ENCODE results near the gene CYB5RL.
A peak's percentile ranks its signal among the peaks of the same experiment; 100 is the strongest.
"Not testable (repeated sequence)": the region's sequence is repeated elsewhere in the genome, so short reads cannot be mapped to it uniquely, and the experiment has no call there.

Gene CYB5RL

GRCh38 chr1:54199765-54200518 lies at the start of gene CYB5RL, which contains the start of gene MRPL37:
Gene CYB5RL, minus strand, starts transcription at chr1:54200030. Its CDS starts 4,414 bp downstream, at chr1:54195616.
Gene MRPL37, plus strand, starts transcription at chr1:54200167. Its CDS starts 77 bp downstream, at chr1:54200244.
- DNase-seq (ENCODE audit: low spot score), result peak; percentile 99

DNA sequence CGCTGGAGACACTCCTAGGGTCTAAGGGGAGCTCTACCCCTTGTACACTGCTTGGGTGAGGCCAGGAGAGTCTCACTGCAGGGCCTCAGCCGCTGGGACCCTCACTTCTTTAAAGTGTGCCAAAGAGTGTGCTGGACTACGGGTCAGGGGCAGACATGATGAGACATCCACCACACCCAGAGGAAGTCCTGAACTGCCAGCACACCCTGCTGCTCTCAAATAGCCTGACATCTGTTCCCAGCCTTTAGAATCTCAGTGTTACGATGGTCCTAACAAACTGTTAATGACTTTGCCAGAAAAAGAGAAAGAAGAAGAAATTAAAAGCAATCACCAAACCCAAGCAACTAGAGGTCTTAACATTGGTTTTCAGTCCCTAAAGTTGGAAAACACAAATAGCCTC lies 49.1 kb upstream of the CYB5RL start:
- DNase-seq (ENCODE audit: low spot score), result no peak

GRCh38 chr1:54247863-54248515 lies 48.2 kb upstream of the CYB5RL start:
- no peak for DNase-seq (ENCODE audit: low spot score)

DNA sequence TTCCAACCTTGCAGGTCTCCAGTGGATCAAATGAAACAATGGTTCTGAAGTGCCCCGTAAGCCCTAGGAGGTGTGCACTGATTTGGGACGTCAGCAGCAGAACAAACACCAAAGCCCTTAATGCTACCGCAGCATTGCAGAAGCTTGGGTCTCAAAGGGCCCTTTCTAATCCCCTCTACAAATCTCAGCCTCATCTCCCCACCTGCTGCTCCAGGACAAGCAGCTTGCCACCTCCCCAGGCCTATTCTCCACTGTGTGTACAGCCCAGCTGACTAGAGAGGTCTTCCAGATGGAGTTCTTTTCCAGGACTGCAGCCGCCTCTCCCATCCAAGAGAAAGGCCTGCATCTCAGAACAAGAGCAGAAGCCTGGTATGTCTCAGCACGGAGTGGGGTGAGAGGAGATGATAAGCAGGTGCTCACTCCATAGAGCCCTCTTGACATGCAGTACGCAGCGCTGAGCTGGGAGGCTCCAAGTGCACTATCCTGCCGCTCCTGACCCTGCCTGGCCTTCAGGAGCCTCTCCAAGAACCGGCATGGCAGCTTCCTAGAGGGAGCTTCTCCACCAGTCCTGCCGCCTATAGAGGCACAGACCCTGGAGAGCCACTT lies 46.4 kb upstream of the CYB5RL start:
- no peak for DNase-seq (ENCODE audit: low spot score)

GRCh38 chr1:54245501-54245900 lies 45.7 kb upstream of the CYB5RL start:
- no peak for DNase-seq (ENCODE audit: low spot score)

DNA sequence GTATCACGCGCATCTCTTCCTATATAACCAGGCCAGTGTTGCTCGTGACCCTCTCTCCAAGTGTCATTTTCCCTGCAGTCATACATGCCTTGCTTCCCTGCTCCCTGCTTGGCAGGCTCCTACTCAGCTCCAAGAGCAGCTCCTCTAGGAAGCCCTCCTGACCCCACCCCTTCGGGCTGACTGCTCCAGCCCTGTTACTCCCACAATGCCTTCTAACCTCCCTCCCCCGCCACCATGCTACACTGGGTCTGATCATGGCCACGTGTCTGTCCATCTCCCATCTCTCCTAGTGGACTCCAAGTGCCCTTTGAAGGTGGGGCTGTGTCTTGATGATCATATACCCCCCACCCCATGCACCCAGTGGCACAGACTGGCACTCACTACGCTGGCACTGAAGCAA lies 44.8 kb upstream of the CYB5RL start:
- DNase-seq (ENCODE audit: low spot score), result no peak

DNA sequence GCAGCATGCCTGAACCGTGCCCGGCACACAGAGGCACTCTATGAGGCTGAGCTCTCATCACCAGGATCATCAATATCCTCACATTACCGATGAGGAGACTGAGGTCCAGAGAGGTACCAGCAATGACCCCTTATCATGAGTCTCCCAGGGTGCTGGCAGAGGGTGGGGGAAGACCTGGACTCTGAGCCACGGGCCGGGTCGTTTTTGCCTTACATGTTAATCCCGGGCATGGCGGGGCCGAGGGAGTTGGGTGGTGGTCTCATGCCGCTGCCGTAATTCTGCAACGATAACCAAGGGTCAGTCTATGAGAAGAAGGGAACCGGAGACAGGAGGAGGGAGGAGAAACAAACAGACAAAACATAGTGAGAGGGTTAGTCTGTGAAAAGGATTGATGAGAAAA lies 43.2 kb upstream of the CYB5RL start:
- DNase-seq (ENCODE audit: low spot score), result no peak

GRCh38 chr1:54241364-54241763 lies 41.5 kb upstream of the CYB5RL start:
- no peak for DNase-seq (ENCODE audit: low spot score)

DNA sequence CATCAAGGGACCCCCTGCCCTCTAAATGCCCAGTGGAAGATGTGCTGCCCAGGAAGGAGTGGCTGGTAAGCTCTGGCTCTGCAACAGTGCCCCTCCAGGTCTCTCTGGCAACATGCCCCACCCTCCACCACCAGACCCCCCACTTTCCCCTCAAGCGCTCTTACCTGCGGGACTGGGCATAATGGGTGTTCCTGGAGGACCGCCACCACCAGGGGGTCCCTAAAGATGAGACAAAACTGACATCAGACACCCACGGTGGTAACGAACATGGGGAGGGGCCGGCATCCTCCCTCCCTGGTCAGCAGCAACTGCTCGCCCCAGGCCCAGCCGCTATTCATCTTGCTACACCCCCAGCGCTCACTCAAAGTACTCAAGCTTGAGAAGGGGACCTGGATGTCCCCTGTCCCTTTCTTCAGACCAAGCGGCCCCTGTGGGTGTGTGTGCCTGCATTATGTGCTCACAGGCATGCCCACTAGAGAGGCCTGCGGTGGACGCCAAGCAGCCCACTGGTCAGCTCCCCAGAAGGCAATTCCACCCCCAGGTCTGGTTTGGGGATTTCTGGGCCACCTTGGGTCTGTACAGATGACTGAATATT lies 41.0 kb upstream of the CYB5RL start:
- DNase-seq (ENCODE audit: low spot score), result no peak

DNA sequence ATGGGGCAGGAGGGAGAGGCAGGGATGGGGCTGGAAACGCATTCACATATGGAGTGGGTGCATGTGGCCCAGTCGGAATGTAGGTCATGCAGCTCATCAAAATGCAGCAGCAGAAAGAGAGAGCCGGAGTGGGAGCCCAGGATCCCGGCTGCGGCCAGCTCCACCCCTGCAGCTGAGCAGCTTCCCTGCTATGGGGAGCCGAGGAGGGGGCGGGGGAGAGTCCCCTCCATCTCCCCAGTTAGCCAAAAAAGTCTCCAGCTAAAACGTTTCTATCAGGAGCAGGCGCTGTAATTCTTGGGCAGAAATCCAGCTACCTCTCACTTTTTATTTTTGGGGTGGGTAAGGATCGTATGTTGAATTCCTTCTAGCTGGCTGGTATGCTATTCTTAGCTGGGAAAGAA lies 39.8 kb upstream of the CYB5RL start:
- DNase-seq (ENCODE audit: low spot score), result no peak

DNA sequence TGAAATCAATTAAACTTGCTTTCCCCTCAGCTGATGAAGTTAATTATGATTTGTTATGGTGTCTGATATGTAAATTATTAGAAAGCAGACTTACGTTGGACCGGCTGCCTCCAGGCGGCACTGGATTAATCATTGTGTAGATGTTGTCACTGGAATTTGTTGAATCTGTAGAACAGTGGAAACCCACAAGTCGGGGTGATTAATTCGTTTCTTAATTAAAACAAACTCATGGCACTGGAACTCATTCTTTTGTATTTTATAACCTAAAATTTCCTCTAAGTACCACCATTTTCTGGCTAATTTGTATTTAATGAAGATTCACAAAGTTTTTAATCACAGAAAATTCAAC lies 39.2 kb upstream of the CYB5RL start:
- DNase-seq (ENCODE audit: low spot score), result no peak

DNA sequence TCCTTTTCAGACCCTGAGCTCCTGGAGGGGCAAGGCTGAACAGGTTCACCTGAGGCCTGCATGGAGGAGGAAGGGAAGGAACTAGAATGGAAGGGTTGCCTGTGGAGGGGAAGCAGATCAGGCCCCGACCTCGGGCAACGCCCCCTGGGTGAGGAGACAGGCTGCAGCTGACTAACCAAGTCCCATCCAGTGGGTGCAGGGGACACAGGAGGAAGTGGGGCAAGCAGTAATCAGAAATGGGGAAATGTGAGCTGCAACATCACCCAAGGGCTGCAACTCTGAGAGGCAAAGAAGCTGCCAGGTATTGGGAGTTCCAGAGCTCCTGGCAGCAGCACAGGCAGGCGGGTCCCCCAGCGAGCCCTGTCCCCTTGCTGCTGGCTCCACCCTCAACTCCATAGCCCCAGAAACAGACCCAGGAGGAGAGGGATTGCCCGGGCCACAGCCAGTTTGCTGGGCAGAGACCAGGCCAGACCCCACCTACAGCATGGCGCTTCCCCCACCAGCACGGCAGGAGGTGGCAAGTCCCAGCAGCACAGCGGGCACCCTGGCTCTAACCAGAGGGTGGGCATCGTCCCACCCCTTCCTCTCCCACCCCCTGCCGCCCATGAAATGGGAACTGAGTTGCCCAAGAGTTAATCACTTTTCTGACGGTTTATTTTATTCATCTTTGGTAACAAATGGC lies 38.7 kb upstream of the CYB5RL start:
- no peak for DNase-seq (ENCODE audit: low spot score)

DNA sequence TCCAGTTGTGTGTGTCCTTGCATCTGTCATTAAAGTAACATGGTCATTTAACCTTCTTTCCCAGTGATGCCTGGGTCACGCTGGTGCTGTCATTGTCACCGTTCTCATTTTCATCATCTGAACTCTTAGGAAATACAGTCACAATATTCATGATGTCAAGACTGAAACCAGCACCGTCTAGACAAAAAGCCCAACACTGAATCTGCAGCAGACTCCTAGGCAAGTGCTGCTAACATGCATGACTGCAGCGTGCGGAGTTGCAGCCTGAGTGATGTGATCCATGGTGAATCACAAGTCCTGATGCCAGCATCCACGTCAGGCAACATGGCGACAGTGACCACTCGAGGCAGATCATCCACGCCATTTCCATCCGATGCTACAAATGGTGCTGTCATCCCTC lies 37.8 kb upstream of the CYB5RL start:
- DNase-seq (ENCODE audit: low spot score), result no peak

DNA sequence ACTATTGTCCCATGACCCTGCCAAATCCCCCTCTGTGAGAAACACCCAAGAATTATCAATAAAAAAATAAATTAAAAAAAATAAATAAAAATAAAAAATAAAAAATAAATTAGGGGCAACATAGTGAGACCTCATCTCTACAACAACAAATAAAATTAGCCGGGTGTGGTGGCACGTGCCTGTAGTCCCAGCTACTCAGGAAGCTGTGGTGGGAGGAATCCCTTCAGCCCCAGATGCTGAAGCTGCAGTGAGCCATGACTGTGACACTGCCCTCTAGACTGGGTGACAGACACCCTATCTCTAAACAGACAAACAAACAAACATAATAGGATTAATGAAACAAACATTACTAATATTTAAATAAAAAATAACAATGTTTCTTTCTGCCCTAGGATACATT lies 34.5 kb upstream of the CYB5RL start:
- no peak for DNase-seq (ENCODE audit: low spot score)

- not testable (repeated sequence) for DNase-seq (ENCODE audit: low spot score)
Measured at GRCh38 chr1:54233196-54233595, 33.4 kb upstream of the CYB5RL start.

DNA sequence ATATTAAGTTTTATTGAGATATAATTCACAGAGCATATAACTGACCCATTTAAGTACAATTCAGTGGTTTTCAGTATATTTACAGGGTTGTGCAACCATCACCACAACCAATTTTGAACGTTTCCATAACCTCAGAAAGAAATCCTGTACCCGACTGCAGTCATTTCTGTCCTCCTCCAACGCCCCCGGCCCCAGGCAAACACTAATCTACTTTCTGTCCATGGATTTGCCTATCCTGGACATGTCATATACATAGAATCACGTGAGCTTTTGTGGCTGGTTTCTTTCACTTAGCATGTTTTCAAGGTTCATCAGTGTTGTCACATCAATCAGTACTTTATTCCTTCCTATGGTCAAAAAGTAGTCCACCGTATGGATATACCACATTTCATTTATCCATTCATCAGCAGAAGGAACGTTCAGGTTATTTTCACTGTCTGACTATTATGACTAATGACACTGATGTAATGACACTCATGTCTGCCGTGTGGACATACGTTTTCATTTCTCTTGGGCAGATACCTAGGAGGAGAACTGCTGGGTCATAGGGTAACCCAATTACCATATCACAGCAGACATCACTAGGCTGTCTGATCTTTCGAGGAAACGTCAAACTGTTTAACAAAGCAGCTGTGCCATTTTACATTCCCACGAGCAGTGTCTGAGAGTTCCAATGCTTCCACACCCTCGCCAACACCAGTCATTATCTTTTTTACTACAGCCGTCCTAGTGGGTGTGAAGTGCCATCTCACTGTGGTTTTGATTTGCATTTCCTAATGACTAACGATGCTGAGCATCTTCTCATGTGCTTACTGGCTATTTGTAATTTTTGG lies 30.9 kb upstream of the CYB5RL start:
- DNase-seq (ENCODE audit: low spot score), result no peak

DNA sequence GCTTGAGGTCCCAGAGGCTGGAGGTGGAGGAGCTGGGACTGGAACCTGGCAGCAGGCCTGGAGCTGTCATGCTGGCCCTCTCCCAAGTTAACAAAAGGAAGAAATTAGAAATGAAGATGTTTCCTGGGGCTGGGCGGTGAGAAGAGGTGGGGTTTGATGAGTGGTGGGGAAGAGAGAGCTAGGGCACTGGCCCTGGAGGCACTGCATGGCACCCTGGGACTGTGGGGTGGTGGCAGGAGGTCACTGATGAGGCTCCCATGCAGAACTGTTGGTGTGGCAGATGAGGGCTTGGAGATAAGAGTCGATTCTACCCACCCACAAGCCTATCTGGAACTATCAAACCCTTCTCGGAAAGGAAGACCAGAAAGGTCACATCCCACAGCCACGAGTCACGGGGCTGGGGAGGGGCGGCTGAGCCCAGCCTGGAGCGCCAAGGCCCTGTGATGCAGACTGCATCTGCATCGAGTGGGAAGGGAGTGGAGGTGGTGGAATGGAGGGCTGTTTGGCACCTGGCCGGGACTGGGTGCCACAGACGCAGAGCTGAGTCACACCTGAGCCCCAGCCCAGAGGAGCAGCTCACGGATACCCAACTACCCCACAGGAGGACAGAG lies 29.6 kb upstream of the CYB5RL start:
- peak; percentile 60 for DNase-seq (ENCODE audit: low spot score)

DNA sequence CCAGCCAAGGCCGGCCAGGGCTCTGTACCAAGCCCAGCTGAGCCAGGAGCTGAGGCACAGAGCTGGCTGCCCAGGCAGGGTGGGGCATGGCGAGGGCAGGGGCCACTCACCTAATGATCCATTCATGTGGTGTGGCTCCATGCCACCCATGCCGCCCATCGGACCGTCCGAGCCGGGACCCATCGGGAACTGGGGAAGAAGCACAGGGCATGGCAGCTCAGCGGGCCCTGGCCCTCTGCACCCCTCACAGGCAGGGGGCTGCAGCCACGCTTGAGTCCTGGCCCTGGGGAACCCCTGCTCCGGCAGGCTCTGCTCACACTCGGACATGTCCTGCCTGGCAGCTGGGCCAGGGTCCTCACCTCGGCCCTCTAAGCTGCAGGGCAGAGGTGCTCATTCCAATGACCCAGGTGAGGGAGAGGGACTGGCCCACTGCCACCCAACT lies 28.8 kb upstream of the CYB5RL start:
- DNase-seq (ENCODE audit: low spot score), result no peak

DNA sequence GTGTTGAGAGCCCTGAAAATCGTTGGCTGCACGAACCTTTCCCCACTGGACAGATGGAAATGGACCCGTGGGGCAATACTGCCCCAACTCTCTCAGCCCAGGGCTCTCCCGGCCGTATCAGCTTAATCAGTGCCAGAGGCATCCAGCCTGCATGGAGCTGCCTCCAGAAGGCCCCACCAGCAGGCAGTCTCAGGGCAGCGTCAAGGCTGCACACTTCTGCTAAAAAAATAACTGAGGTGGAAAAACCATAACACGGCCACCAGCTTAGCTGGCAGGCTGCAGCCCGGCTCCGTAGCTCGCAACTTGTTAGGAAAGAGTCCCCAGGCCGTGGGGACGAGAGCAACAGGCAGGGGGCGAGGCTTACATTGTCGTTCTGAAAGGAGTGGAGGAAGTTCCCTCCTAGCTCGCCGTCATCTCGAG lies 28.1 kb upstream of the CYB5RL start:
- no peak for DNase-seq (ENCODE audit: low spot score)

- DNase-seq (ENCODE audit: low spot score), result peak; percentile 45
Measured at GRCh38 chr1:54227091-54227602, 27.3 kb upstream of the CYB5RL start.
